GM18502 (cell line): ENCODE results near the gene LGR4.
A peak's percentile ranks its signal among the peaks of the same experiment; 100 is the strongest.
"Not testable (repeated sequence)": the region's sequence is repeated elsewhere in the genome, so short reads cannot be mapped to it uniquely, and the experiment has no call there.

ENCODE experiments used
- ATAC-seq: cut with Tn5 transposase; IDR thresholded peaks from one replicate; pipeline ENCODE4 v1.9.1; 2021; ENCODE audit warnings: mild to moderate bottlenecking; ENCODE audit not compliant: unreplicated experiment, poor library complexity

LGR4 gene

DNA sequence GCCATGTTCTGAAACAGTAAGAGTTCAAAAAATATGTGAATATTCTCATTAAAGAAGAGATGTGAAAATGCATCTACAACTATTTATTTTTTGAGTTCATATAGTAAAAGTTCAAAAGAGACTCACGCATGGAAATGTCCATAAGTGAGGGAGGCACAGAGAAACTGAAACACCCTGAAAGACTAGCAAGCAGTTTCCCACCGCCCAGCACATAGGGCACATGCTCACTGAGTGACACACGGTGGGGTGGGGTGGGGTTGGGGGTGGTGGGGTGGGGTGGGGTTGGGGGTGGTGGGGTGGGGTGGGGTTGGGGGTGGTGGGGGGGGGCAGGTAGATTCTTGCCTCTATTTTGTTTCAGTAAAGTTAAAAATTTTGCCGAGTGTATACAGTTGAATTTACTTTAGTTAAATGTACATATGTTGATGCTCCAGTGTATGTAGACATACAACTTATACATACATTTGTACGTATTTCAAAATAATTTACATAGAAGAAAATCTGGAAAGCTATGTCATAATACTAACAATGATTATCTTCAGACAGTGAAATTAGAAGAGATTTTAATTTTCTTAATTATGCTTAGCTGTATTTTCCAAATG, 115.9 kb downstream of the LGR4 start:
- no peak for ATAC-seq

DNA sequence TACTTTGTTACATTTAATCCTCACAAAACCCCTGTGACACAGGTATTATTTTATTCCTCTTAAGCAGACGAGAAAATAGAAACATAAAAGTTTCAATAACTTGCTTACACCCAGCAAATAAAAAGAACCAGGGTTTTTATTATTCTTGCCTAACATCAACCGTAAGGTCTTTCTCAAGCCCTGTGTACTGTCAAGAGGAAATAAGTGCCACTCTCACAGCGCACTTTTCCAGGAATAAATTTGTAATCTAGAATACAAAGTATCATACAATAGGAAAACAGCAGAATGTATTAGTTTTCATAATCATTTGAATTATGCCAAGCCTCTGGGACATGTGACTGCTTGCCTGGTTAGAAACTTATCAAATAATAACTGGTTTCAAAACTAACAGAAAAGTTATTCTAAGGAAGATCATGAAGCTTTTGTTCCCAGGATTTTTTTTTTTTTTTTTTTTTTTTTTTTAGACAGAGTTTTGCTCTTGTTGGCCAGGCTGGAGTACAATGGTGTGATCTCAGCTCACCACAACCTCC, 117.0 kb downstream of the LGR4 start:
- ATAC-seq: no peak

DNA sequence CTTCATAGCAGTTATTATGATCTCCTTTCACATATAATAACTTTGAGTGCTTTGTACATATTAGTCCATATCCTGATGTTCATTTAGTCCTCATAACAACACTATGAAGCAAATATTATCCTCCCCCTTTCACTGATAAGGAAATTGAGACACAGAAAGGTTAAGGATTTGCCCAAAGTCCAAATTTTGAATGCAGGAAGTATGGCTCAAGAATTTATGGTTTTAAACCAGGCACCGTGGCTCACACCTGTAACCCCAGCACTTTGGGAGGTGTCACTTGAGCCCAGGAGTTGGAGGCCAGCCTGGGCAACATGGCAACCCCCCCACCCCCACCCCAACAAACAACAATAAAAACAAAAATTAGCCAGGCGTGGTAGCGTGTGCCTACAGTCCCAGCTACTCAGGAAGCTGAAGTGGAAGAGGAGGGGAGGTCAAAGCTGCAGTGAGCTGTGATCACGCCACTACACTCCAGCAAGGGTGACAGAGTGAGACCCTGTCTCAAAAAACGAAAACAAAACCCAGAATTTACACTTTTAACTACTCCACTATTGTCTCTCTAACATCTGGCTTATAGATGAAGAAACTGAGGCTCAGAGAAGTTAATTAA, 118.1 kb downstream of the LGR4 start:
- no peak for ATAC-seq

DNA sequence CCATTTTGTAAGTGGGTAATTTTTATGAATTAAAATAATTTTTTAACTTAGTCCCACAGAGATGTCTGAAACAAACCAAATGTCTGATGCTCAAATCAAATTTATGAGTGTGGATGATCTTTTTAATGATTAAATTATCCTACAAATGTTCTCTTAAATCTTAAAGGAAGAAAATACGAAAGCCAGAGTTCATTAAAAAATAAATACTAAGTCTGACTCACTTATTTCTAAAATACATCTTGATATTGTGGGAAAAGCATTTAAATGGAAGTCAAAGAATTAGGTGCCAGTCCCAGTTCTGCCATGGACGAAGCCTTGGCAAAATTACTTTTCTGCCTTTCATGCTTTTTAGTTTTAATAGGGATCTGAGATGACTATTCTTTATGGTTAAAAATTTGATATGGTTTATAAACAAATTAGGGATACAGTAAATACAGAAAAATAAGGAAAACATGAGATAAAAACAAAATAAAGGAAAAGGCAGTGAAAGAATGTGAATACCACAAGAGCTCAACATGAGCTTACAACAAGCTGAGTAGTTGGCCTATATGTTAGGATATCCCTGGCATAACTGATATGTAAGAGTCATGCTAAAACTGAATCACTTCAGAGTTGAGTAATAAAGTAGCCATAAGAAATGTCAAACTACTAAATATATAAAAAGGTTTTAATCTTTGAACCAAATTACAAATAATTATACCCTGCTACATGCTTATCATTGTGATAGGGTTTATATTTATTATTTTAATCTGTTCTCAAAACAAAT, 118.8 kb downstream of the LGR4 start:
- no peak for ATAC-seq

DNA sequence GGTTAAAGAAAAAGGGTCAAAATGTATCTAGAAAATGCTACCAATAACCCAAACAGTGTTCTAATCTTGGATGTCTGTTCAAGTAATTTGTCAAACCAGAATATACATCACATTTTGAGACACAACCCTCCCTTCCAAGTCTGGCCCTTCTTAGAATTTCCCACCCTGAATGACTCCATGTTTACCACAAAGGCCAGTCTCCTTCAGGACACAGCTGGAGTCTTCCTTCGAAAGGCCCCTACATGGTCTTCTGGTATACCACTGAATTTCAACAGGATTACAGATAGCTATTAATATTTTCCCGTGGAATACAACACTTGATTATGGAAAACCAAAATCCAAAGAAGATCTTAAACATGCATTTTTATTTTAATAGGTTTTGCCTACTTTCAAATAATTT, 119.8 kb downstream of the LGR4 start:
- no peak for ATAC-seq

DNA sequence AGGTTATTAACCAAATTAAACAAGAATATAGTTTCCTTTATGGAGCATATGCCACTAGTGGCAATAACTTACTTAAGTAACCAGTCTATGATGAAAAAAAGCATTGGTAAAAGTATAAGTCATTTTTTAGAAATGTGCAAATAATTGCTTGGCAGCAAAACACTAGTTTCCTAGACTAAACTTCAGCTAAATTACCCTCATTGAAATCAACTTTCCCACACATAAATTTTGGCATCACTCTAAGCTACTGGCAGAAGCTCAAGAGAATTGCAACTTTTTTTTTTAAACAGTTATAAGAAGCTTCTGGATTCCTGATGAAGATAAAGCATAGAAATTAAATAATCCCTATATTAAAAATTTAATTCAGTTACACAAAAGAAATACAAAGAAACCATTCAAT, 122.1 kb downstream of the LGR4 start:
- no peak for ATAC-seq

DNA sequence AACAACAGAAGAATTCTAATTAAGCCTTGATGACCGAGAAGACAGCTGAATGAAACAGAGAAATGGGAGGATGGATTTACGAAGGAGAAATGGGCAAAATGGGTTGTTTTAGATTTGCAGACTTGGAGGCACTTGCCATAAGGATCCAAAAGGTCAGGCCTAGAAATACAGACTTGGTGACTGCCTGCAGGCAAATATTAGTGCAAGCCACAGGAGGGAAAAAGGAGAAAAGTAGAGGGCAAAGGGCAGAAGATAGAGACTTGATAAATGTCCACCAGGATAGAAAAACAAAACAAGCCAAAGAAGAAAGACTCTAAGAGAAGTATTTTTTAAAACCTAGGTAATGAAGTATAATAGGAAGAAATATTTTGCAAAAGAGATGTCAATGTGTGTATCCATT, 122.7 kb downstream of the LGR4 start:
- no peak for ATAC-seq

DNA sequence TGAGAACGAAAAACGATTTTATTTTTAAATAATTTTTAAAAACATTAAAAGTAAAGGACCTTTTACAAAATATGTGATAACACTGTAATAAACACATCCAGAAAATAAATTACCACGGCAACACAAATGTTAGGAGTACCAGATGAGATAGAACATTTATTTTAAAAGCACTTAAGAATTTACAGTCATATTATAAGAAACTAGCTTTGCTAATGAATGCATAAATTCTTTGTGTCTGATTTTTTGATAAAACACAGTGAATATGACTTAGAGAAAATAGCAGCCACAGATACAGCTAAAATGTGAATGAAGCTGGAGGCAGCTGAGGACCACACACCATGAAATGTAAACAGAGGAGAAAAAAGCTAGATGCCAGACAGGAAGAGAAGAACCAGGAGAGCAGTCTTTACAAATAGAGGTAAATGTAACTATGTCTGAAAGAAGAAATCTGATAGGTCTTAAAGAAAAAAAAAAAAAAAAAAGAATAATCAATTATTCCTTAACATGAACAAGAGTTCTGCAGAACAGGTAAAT, 124.2 kb downstream of the LGR4 start:
- no peak for ATAC-seq

DNA sequence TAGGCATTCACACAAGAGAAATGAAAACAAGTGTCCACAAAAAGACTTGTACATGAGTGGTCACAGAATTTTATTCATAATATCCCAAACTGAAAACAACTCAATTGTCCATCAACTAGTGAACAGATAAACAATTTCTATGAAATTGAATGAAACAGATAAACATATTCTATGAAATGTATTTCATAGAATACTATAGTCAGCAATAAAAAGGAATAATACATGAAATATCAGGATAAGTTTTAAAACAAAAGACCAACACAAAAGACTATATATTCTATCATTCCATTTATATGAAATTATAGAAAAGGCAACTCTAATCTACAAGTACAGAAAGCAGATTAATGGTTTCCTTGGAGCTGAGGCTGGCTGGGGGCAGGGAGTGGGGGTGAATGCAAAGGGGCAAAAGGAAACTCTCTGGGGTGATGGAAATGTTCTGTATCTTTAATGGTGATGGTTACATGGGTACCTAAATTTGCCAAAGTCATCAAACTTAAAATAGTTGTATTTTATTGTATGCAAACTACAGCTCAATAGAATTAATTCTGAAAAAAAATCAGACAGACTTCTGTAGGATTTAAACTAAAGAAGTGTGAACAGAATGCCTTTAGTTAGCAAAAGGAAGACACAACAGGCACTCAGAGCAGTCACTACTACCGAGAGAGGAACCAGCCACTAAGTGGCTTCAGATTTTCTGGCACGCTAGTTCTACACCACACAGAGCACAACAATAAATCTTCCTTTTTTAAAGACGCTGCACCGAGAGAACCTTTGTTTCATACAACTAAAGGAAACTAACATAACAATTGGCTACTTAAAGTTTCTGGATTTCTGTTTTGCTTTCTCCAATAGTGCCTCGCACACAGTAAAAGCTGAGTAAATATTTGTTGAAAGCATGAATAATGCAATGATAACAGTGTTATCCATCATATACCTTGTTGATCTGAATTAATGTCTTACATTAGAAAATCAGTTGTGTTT, 124.9 kb downstream of the LGR4 start:
- ATAC-seq: no peak

DNA sequence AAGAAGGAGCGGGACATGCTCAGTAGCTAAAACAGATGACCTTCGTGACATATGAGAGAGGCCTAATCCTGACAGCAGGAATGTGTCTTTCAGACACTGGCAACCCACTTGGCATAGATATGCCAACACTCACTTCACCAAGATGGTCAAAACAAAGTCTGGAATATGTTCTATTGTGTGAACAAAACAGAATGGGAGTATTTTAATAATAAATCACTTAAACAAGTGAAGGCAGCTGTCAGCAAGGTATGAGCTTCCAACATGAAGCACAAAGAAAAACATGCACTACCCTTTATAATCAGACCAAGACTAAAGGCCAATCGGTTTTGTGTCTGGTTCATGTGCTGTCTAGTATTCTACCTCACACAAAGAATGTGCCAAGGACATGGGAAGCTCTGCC, 132.6 kb downstream of the LGR4 start:
- ATAC-seq: no peak

DNA sequence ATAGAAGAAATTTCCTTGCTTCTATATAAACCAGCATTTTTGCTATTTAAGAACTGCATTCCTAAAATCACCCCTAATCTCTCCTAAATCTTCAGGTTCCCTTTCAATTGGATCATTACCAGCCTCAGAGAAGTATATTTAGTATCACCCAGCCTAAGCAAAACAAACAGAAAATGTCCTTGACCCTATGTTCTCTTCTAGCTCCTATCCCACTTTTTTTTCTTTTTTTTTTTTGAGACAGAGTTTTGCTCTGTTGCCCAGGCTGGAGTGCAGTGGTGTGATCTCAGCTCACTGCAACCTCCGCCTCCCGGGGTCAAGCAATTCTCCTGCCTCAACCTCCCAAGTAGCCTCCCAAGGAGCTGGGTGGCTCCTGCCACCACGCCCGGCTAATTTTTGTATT, 137.8 kb downstream of the LGR4 start:
- ATAC-seq: not testable (repeated sequence)

DNA sequence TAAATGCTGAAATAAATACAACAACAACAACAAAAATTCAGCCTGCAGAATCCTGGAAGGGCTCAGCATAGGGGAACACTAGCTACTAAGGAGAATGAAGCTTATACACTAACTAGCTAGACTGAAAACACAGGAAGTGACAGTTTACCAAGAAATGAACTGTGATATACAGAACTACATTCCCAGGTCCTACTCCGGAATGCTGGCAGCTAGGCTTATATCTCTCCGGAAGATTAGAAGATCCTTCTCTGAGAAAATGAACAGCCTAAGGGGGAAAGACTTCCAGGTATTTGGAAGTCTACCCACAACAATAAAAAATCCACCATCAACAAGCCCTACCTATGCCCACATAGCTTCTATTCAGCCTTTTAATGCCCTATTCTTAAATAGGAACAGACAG, 140.6 kb downstream of the LGR4 start:
- ATAC-seq: no peak

DNA sequence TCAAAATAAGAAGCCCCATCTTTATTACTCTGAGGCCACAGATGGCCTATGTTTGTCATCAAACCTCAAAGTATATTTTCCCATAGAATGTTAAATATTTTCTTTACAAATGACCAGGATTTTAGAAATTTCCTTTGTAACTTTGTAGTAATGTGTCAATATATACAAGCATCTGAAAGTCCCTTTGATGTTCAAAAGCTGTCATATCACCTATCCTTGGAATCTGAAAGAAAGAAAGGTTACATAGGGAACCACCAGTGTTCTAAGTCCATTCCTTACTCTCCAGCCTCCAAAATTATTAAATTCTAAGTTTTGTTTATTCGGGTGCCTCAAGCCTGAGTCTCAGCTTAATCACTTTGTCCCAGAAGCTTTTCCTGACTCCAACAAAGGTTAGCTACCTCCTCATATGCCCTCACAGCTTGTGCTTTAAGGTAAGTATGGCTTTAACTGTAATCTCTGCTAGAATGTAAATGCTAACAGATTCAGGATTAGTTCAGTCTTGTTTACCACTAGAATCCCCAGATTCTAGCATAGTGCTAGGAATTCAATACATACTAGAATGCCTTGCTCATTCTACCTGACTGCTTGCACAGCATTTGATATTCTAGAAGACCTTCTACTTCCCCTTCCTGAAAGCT, 141.8 kb downstream of the LGR4 start:
- ATAC-seq: no peak

DNA sequence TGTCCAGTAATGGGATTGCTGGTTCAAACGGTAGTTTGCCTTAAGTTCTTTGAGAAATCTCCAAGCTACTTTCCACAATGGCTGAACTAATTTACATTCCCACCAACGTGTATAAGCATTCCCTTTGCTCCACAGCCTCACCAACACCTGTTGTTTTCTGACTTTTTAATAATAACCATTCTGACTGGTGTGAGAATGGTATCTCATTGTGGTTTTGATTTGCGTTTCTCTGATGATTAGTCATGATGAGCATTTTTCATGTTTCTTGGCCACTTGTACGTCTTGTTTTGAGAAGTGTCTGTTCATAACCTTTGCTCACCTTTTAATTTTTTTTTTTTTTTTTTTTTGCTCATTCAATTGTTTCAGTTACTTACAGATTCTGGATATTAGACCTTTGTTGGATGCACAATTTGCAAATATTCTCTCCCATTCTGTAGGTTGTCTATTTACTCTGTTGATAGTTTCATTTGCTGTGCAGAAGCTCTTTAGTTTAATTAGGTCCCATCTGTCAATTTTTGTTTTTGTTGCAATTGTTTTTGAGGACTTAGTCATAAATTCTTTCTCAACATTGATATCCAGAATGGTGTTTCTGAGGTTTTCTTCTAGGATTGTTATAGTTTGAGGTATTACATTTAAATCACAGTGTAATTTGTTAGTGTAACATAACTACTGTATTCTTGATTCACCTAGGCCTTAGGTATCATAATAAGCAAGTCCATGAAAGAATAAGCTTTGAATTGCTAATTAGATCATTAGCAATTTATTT, 142.5 kb downstream of the LGR4 start:
- no peak for ATAC-seq

DNA sequence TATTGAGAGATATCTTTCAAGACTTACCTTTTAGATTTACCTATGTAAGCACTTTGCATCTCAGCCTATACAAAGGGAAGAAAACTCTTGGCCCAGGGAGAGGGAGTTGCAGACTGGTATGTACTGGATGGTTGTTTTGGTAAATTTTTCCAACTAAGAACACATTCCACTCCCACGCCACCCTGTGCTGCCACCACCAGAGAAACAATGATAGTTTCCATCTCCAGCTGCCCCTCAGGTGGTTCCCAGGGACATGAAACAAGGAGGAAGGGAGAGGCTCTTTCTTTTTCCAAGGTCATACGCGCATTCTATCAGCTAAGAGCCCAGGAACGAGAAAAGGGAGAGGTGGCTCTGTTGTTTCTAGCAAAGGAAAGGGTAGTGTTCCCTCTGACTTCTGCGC, 144.0 kb downstream of the LGR4 start:
- ATAC-seq: no peak

DNA sequence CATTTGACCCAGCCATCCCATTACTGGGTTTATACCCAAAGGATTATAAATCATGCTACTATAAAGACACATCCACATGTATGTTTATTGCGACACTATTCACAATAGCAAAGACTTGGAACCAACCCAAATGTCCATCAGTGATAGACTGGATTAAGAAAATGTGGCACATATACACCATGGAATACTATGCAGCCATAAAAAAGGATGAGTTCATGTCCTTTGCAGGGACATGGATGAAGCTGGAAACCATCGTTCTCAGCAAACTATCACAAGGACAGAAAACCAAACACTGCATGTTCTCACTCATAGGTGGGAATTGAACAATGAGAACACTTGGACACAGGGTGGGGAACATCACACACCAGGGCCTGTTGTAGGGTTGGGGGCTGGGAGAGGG, 145.5 kb downstream of the LGR4 start:
- not testable (repeated sequence) for ATAC-seq

DNA sequence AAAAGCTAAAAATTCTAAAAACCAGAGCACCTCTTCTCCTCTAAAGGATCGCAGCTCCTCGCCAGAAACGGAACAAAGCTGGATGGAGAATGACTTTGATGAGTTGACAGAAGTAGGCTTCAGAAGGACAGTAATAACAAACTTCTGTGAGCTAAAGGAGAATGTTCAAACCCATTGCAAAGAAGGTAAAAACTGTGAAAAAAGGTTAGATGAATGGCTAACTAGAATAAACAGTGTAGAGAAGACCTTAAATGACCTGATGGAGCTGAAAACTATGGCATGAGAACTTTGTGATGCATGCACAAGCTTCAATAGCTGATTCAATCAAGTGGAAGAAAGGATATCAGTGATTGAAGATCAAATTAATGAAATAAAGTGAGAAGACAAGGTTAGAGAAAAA, 150.4 kb downstream of the LGR4 start:
- not testable (repeated sequence) for ATAC-seq

DNA sequence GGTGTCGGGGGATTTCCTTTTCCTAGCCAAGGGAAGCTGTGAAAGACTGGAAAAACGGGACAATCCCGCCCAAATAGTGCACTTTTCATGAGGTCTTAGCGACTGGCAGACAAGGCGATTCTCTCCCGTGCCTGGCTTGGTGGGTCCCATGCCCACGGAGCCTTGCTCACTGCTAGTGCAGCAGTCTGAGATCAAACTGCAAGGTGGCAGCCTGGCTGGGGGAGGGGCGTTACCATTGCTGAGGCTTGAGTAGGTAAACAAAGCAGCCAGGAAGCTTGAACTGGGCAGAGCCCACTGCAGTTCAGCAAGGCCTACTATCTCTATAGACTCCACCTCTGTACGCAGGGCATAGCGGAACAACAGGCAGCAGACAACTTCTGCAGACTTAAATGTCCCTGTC, 151.2 kb downstream of the LGR4 start:
- ATAC-seq: not testable (repeated sequence)

DNA sequence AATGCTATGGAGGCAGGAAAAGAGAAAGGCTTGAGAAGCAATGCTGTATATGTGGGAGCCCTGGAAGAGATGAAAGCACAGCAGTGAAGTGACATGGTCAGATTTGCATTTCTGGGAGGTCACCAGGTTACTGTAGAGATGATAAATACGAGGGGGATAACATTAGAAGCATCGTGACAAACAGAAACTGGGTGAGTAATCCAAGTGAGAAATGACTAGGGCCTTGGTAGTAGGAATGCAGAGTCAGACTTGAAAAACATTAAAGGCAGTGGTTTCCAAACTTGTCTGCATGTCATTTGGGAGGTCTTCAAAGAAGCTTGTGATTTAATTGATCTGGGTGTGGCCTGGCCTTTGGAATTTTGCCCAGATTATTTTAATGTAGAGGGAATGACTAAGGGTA, 153.5 kb downstream of the LGR4 start:
- peak; percentile 100 for ATAC-seq
